WI38 (cell line): Measurements from ENCODE around the gene ARFGEF3.

Source experiments
- H3K4me3 ChIP-seq: 2 replicates; pipeline ENCODE4 v1.5.1; 2011; ENCODE audit warnings: low read depth, mild to moderate bottlenecking, control low read depth, low read length
- TF ChIP-seq, protein P1 (sequence below): IDR thresholded peaks from 2 replicates; pipeline ENCODE4 v1.5.1; 2012; ENCODE audit warnings: low read depth, mild to moderate bottlenecking, control low read depth, low read length

The ARFGEF3 gene

DNA sequence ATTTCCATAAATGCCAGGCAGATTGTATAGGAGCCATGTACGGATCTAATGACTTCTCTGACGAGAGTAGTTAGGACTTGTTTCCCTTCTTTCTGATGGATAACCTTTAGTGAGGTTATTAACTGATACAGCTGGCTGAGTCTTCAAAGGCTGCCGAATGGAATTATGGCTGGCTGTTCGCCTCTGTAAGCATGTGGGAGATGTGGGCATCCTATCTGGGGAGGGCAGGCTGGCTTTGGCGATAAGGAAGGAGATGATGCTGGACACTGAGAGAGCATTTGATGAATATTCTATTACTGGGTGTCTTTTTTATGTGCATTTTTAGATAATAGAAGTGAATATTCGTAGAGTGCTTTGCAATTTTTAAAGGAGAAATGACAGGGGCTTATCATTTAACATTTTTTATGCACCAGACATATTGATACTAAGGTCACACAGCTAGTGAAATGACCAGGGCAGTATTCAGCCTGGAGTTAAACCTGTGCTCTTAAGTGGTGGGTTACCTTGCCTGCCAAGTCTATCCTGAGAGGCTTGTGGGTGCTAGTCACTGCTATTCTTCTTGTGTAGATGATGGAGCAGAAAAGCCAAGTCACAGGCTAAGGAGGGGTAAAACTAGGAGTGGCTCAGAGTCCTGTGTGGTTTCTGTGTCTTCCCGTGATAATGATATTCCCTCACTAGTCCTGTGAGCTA, 53.5 kb downstream of the ARFGEF3 start:
- TF ChIP-seq, protein P1, sequence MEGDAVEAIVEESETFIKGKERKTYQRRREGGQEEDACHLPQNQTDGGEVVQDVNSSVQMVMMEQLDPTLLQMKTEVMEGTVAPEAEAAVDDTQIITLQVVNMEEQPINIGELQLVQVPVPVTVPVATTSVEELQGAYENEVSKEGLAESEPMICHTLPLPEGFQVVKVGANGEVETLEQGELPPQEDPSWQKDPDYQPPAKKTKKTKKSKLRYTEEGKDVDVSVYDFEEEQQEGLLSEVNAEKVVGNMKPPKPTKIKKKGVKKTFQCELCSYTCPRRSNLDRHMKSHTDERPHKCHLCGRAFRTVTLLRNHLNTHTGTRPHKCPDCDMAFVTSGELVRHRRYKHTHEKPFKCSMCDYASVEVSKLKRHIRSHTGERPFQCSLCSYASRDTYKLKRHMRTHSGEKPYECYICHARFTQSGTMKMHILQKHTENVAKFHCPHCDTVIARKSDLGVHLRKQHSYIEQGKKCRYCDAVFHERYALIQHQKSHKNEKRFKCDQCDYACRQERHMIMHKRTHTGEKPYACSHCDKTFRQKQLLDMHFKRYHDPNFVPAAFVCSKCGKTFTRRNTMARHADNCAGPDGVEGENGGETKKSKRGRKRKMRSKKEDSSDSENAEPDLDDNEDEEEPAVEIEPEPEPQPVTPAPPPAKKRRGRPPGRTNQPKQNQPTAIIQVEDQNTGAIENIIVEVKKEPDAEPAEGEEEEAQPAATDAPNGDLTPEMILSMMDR: no peak

DNA sequence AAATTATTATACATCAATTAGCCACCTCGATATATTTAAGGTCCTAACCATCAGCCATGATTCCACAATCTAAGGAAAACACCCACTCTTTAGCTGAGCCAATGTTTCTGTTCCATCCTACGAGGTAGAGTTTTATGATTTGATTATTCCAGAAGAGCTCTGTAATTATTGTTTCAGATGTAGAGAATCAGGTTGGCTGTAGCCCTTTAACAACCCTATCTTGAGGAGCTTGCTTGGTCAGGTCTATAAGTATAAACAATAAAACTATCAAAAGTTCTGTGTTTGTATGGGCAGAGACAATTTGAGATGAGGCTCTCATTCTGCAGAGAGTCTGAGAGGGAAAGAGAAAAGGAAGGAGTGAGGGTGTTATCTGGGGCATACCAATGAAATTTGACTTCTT, 56.7 kb downstream of the ARFGEF3 start, which contains the start of gene PBOV1:
Gene PBOV1, minus strand, starts transcription at position 43 of the 400 bp plus-strand sequence. CDS start 96 bp downstream, outside the sequence.
- no peak within 1 kb of the TSS for H3K4me3 ChIP-seq
- TF ChIP-seq, protein P1: no peak

More for the DNA sequence above, 53.5 kb downstream of the ARFGEF3 start:
- no peak overlapping the region for H3K4me3 ChIP-seq

DNA sequence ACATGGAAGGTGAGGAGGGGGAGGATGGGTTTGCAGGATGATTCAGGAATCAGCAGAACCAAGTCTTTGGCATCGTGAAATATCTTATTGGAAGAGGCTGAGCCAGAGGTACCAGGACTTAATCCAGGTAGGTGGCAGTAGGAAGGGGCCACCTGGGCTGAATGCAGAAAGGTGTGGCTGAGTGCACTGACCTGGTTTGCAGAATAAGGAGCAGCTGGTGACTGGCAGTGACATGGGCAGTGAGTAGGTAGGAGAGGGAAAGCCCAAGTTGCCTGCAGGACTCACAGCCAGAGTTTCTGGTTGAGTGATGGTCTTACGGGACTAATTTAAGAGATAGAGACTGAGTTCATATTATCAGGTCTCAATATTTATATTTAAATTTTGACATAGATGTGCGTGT, 57.7 kb downstream of the ARFGEF3 start:
- TF ChIP-seq, protein P1: no peak
- H3K4me3 ChIP-seq: no peak overlapping the region

DNA sequence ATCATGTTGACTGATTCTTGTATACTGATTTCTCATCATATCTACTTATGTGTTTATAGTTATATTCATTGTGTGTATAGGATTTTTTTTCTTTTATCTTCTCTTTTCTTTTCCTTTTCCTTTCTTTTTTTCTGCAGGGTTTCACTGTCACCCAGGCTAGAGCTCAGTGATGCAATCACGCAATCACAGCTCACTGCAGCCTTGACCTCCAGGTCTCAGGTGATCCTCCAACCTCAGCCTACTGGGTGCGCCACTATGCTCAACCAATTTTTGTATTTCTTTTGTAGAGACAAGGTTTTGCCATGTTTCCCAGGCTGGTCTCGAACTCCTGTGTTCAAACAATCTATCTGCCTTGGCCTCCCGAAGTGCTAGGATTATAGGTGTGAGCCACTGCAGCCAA, 58.2 kb downstream of the ARFGEF3 start:
- H3K4me3 ChIP-seq: no peak overlapping the region
- TF ChIP-seq, protein P1: no peak

DNA sequence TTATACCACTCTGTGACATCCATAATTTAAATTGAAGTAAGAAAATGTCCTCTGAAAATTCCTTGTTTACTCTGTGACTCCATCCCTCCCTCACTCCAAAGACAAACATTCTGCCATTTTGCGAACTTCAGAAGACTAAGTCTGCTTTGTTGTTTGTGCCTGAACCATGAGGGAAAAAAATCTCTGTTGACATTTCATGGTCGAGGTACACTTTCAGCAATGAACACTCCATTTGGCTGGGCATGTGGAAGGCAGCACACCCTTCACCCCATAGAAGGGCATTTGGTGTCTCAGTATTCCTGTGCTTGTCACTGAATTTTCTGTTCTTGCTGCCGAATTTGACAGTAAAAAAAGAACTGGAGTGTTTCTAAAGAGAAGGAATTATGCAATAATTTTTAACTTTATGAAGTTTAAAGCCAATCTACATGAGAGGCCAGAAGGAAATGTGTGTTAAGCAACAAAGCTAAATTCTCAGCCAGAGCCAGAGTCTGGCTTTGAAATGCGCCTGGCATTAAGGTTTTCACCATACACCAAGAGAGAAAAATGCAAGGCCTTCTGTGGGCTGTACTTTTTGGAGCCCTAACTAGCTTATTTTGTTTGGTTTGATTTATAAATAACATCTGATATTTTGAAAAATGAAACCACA, 61.3 kb downstream of the ARFGEF3 start:
- no peak overlapping the region for H3K4me3 ChIP-seq
- TF ChIP-seq, protein P1: no peak

DNA sequence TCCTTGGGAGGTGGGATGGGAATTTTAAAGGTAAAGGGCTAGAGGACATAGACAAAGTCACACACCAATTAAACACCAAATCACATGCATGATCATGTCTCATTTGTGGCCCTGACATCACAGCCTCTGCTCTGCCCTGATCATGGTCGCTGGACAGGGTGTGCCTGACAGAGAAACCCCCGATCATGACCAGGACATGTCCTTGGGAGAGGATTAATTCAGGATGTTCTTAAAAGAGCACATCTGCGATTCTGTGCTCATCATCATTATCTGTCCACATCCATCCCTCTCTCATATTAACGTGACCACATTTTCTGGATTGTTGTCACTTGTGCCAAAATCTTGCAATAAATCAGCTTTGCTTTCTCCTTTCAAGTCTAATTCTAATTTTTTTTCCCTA, 64.2 kb downstream of the ARFGEF3 start:
- TF ChIP-seq, protein P1: no peak
- no peak overlapping the region for H3K4me3 ChIP-seq

DNA sequence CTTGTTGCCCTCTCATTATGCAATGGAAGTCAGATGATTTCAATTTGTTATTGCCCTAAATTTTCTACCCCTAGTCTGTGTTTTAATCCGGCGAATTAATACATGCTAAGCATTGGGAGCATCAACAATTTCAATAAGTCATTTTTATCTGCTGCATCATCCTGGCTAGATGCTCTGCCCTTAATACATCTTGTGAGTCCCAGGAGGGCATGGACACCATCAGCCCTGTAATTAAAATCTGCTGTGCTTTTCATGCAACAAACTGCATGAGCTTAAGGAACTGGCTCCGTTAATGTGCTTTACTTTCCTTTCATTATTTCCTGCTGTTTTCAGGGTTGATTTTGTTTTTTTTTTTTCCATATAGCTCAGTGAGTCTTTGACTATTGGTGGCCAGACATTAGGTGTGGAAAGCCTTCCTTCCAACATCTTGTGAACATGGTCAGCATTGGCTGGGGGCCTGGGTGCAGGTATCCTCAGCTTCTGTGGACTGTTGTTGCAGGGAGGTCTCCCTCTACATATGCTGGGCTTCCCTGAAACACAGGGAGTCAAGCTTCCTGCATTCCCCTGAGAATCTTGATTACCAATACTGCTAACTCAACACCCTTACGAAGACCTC, 65.1 kb downstream of the ARFGEF3 start:
- no peak overlapping the region for H3K4me3 ChIP-seq
- TF ChIP-seq, protein P1: no peak
